ENCODE data around the gene THAP12.

- no peak for TF ChIP-seq CTCF (IDR thresholded peaks at IDR 0.05)
- no peak for TF ChIP-seq POLR2A (IDR thresholded peaks at IDR 0.05)
These were observed 59.0 kb downstream of the THAP12 start for GRCh38 chr11:76321820-76322524.

All from Peyer's patch (tissue), 4 donors.